Measurements from ENCODE around the gene MYOF.

Gene MYOF

GRCh38 chr10:93465806-93466675, 16.1 kb downstream of the MYOF start:
- no peaks in the 10 kb centered on the region for H3K27me3 ChIP-seq (ENCODE audit: control insufficient read depth in 1 of 2, insufficient read depth in 1 of 2, low read length in 2 of 2)
- H3K79me1 ChIP-seq (replicated peaks; ENCODE audit: low read length, poor library complexity, severe bottlenecking): no peaks in the 10 kb centered on the region
- H2BK12ac ChIP-seq (ENCODE audit: low read length in 2 of 2): peak overlapping the region; percentile 46 to 80
- H3K23ac ChIP-seq (ENCODE audit: low read length in 2 of 2): peak overlapping the region in 1 of 2 experiments; percentile 51
- 15% methylated on average over 8 of the region's 8 CpGs for WGBS
- H3K14ac ChIP-seq (ENCODE audit: low read length in 2 of 2): peak overlapping the region in 1 of 2 experiments; percentile 72
- peak overlapping the region in 1 of 2 experiments; percentile 2 for H3K4me3 ChIP-seq (ENCODE audit: insufficient read depth in 1 of 2, low read depth in 1 of 2, low read length in 2 of 2)
- H3K4ac ChIP-seq (ENCODE audit: low read depth in 1 of 2, low read length in 2 of 2): peak overlapping the region; percentile 55 to 92
- H3K9ac ChIP-seq (ENCODE audit: low read length): peak overlapping the region; percentile 86
- H3K4me1 ChIP-seq (ENCODE audit: control insufficient read depth, insufficient read depth, low read depth, low read length): peaks cover 28% of the 10 kb centered on the region
- peak overlapping the region; percentile 86 for H4K8ac ChIP-seq (ENCODE audit: low read length)
- H3K18ac ChIP-seq (ENCODE audit: low read depth in 1 of 2, low read length in 2 of 2): peak overlapping the region; percentile 58 to 79
- H2AK5ac ChIP-seq (ENCODE audit: low read length, severe bottlenecking): peak overlapping the region; percentile 98
- peak overlapping the region; percentile 87 for H2BK5ac ChIP-seq (ENCODE audit: low read depth, low read length, poor library complexity, severe bottlenecking)
- H2BK120ac ChIP-seq (ENCODE audit: low read depth, low read length): peak overlapping the region; percentile 57
- H2AFZ ChIP-seq (ENCODE audit: low read depth, low read length): no peak overlapping the region
- H3K4me2 ChIP-seq (ENCODE audit: low read length, poor library complexity, severe bottlenecking): peak overlapping the region; percentile 24
- peak overlapping the region; percentile 98 for H3K27ac ChIP-seq (ENCODE audit: low read length, poor library complexity, severe bottlenecking)
- peak; percentile 97 for DNase-seq
- peak overlapping the region; percentile 73 for H2BK15ac ChIP-seq (ENCODE audit: low read depth, poor library complexity, severe bottlenecking)
- peak overlapping the region; percentile 86 for H4K91ac ChIP-seq (ENCODE audit: low read length)
- no peaks in the 10 kb centered on the region for H3K9me3 ChIP-seq (ENCODE audit: control insufficient read depth, low read length)
- peaks cover 18 to 20% of the 10 kb centered on the region in 2 experiments for H3K36me3 ChIP-seq (ENCODE audit: control insufficient read depth in 1 of 2, insufficient read depth in 2 of 2, low read depth in 1 of 2, low read length in 2 of 2)

- peak overlapping the region; percentile 52 for H2BK5ac ChIP-seq (ENCODE audit: low read depth, low read length, poor library complexity, severe bottlenecking)
- peak overlapping the region; percentile 98 for H3K27ac ChIP-seq (ENCODE audit: low read length, poor library complexity, severe bottlenecking)
- H2BK15ac ChIP-seq (ENCODE audit: low read depth, poor library complexity, severe bottlenecking): no peak overlapping the region
- no peak overlapping the region for H3K4me2 ChIP-seq (ENCODE audit: low read length, poor library complexity, severe bottlenecking)
- H3K36me3 ChIP-seq (ENCODE audit: control insufficient read depth in 1 of 2, insufficient read depth in 2 of 2, low read depth in 1 of 2, low read length in 2 of 2): peaks cover 23 to 25% of the 10 kb centered on the region in 2 experiments
- H3K9ac ChIP-seq (ENCODE audit: low read length): peak overlapping the region; percentile 86
- peaks cover 31% of the 10 kb centered on the region for H3K4me1 ChIP-seq (ENCODE audit: control insufficient read depth, insufficient read depth, low read depth, low read length)
- H3K4ac ChIP-seq (ENCODE audit: low read depth in 1 of 2, low read length in 2 of 2): peak overlapping the region in 1 of 2 experiments; percentile 81
- H2BK12ac ChIP-seq (ENCODE audit: low read length in 2 of 2): no peak overlapping the region
- H2AFZ ChIP-seq (ENCODE audit: low read depth, low read length): no peak overlapping the region
- no peak overlapping the region for H3K14ac ChIP-seq (ENCODE audit: low read length in 2 of 2)
- H4K8ac ChIP-seq (ENCODE audit: low read length): no peak overlapping the region
- no peaks in the 10 kb centered on the region for H3K79me1 ChIP-seq (replicated peaks; ENCODE audit: low read length, poor library complexity, severe bottlenecking)
- DNase-seq: peak; percentile 72
- H2BK120ac ChIP-seq (ENCODE audit: low read depth, low read length): peak overlapping the region; percentile 27
- H3K18ac ChIP-seq (ENCODE audit: low read depth in 1 of 2, low read length in 2 of 2): peak overlapping the region in 1 of 2 experiments; percentile 91
- H3K4me3 ChIP-seq (ENCODE audit: insufficient read depth in 1 of 2, low read depth in 1 of 2, low read length in 2 of 2): peak overlapping the region in 1 of 2 experiments; percentile 10
- peak overlapping the region; percentile 88 for H2AK5ac ChIP-seq (ENCODE audit: low read length, severe bottlenecking)
- no peak overlapping the region for H4K91ac ChIP-seq (ENCODE audit: low read length)
- WGBS: 89% methylated on average over 1 of the region's 5 CpGs
- H3K27me3 ChIP-seq (ENCODE audit: control insufficient read depth in 1 of 2, insufficient read depth in 1 of 2, low read length in 2 of 2): no peaks in the 10 kb centered on the region
- H3K9me3 ChIP-seq (ENCODE audit: control insufficient read depth, low read length): no peaks in the 10 kb centered on the region
- H3K23ac ChIP-seq (ENCODE audit: low read length in 2 of 2): no peak overlapping the region
Observed at GRCh38 chr10:93464776-93465388, 17.3 kb downstream of the MYOF start.

- H2AFZ ChIP-seq (ENCODE audit: low read depth, low read length): no peak overlapping the region
- peaks cover 28% of the 10 kb centered on the region for H3K4me1 ChIP-seq (ENCODE audit: control insufficient read depth, insufficient read depth, low read depth, low read length)
- H3K23ac ChIP-seq (ENCODE audit: low read length in 2 of 2): no peak overlapping the region
- no peak overlapping the region for H3K14ac ChIP-seq (ENCODE audit: low read length in 2 of 2)
- peak overlapping the region in 1 of 2 experiments; percentile 51 for H3K4ac ChIP-seq (ENCODE audit: low read depth in 1 of 2, low read length in 2 of 2)
- peak overlapping the region; percentile 29 to 91 for H3K18ac ChIP-seq (ENCODE audit: low read depth in 1 of 2, low read length in 2 of 2)
- no peaks in the 10 kb centered on the region for H3K27me3 ChIP-seq (ENCODE audit: control insufficient read depth in 1 of 2, insufficient read depth in 1 of 2, low read length in 2 of 2)
- H2BK120ac ChIP-seq (ENCODE audit: low read depth, low read length): peak overlapping the region; percentile 67
- H3K4me3 ChIP-seq (ENCODE audit: insufficient read depth in 1 of 2, low read depth in 1 of 2, low read length in 2 of 2): peak overlapping the region in 1 of 2 experiments; percentile 10
- WGBS: 49% methylated on average over 5 of the region's 6 CpGs
- DNase-seq: peak; percentile 83
- H4K91ac ChIP-seq (ENCODE audit: low read length): peak overlapping the region; percentile 82
- no peaks in the 10 kb centered on the region for H3K9me3 ChIP-seq (ENCODE audit: control insufficient read depth, low read length)
- peak overlapping the region; percentile 98 for H3K27ac ChIP-seq (ENCODE audit: low read length, poor library complexity, severe bottlenecking)
- no peaks in the 10 kb centered on the region for H3K79me1 ChIP-seq (replicated peaks; ENCODE audit: low read length, poor library complexity, severe bottlenecking)
- H3K36me3 ChIP-seq (ENCODE audit: control insufficient read depth in 1 of 2, insufficient read depth in 2 of 2, low read depth in 1 of 2, low read length in 2 of 2): peaks cover 20 to 24% of the 10 kb centered on the region in 2 experiments
- H2BK15ac ChIP-seq (ENCODE audit: low read depth, poor library complexity, severe bottlenecking): peak overlapping the region; percentile 16
- peak overlapping the region; percentile 14 for H2BK5ac ChIP-seq (ENCODE audit: low read depth, low read length, poor library complexity, severe bottlenecking)
- H3K9ac ChIP-seq (ENCODE audit: low read length): peak overlapping the region; percentile 86
- peak overlapping the region; percentile 55 to 88 for H2BK12ac ChIP-seq (ENCODE audit: low read length in 2 of 2)
- H4K8ac ChIP-seq (ENCODE audit: low read length): peak overlapping the region; percentile 66
- H2AK5ac ChIP-seq (ENCODE audit: low read length, severe bottlenecking): peak overlapping the region; percentile 88
- no peak overlapping the region for H3K4me2 ChIP-seq (ENCODE audit: low read length, poor library complexity, severe bottlenecking)
Observed at GRCh38 chr10:93463723-93464476, 18.2 kb downstream of the MYOF start.
